HCT116 (cell line): ENCODE results near the gene CNTD1. TPM values are rescaled to one million over a fixed set of nuclear protein-coding genes. Genes with fewer than 3 reads are reported as not detected.

Source experiments
- ATAC-seq: fragments of 200-7000 bp; cut with Tn5 transposase; 2 replicates; pipeline ENCODE4 v1.9.1; 2020; ENCODE audit warnings: mild to moderate bottlenecking, moderate library complexity
- BruUV-seq: library from RNA; stranded (reverse); fragments of 400-500 nt; replicated peaks from 2 replicates; lab custom pipeline; 2021; lab: Mats Ljungman, UMichigan
- CTCF ChIA-PET: fragments of 300-600 bp; sonication (Branson Sonifier 250); formaldehyde crosslinking; loops from one replicate; lab custom pipeline; 2021; ENCODE audit warnings: antibody characterized with exemption; lab: Charles Lee
- POLR2A ChIA-PET: fragments of 300-600, 350-600 bp; sonication (Branson Sonifier 250); formaldehyde crosslinking; loops from one replicate; lab custom pipeline; 2021; ENCODE audit warnings: antibody characterized with exemption; lab: Charles Lee
- RAD21 ChIA-PET, 2 experiments: fragments of 300-600 bp; sonication (Branson Sonifier 250); formaldehyde crosslinking; loops; one replicate each; lab custom pipeline; 2023; ENCODE audit warnings: low total read pairs in 2 of 2; ENCODE audit not compliant: uncharacterized antibody in 2 of 2, unreplicated experiment in 2 of 2, low non-redundant PET in 1 of 2; lab: Charles Lee
- DNase-seq: peaks from one replicate; pipeline ENCODE4 v3.0.0-alpha.2; 2010; ENCODE audit warnings: low read depth, low spot score
- H2AFZ ChIP-seq: fragments of 200-600 bp; shearing (Covaris generic), sonication (generic); 2 replicates; pipeline ENCODE4 v1.6.1; 2017; ENCODE audit warnings: low read depth, mixed run types, mixed read lengths, antibody characterized with exemption, low read length; ENCODE audit not compliant: poor library complexity, severe bottlenecking
- H3K27ac ChIP-seq: 2 replicates; pipeline ENCODE4 v1.5.1; 2012; ENCODE audit warnings: low read depth, low read length
- H3K27me3 ChIP-seq: fragments of 200-600 bp; sonication (generic); 2 replicates; pipeline ENCODE4 v1.6.1; 2016; ENCODE audit warnings: mixed run types, low read length, mixed read lengths; ENCODE audit not compliant: insufficient read depth
- H3K36me3 ChIP-seq, 2 experiments: fragments of 200-500 bp in 1 of 2; fragments of 200-600 bp in 1 of 2; sonication (Bioruptor generic) in 1 of 2; sonication (generic) in 1 of 2; 2 replicates each; pipeline versions ENCODE4 v1.5.1 to v1.6.1; 2014 to 2016; ENCODE audit warnings: low read length in 2 of 2, inconsistent platforms in 1 of 2, mixed read lengths in 1 of 2, mixed run types in 1 of 2; ENCODE audit not compliant: insufficient read depth in 2 of 2, control insufficient read depth in 1 of 2
- H3K4me1 ChIP-seq, 2 experiments: fragments of 200-600 bp in 1 of 2; sonication (generic) in 1 of 2; 2 replicates each; pipeline versions ENCODE4 v1.5.1 to v1.6.1; 2012 to 2017; ENCODE audit warnings: low read length in 2 of 2, inconsistent platforms in 1 of 2, mild to moderate bottlenecking in 1 of 2, mixed read lengths in 1 of 2, mixed run types in 1 of 2, moderate library complexity in 1 of 2; ENCODE audit not compliant: insufficient read depth in 2 of 2, control insufficient read depth in 1 of 2
- H3K4me2 ChIP-seq: fragments of 200-600 bp; sonication (generic); 2 replicates; pipeline ENCODE4 v1.6.1; 2017; ENCODE audit warnings: mixed run types, low read length, mixed read lengths
- H3K4me3 ChIP-seq, 2 experiments: fragments of 200-600 bp in 1 of 2; sonication (generic) in 1 of 2; replicated peaks in 1 of 2; 2 replicates each; pipeline ENCODE4 v1.5.1; 2011 to 2016; ENCODE audit warnings: low read length in 2 of 2, control low read depth in 1 of 2, low read depth in 1 of 2, mild to moderate bottlenecking in 1 of 2, mixed read lengths in 1 of 2, mixed run types in 1 of 2
- H3K79me2 ChIP-seq: fragments of 200-600 bp; sonication (generic); 2 replicates; pipeline ENCODE4 v1.6.1; 2017; ENCODE audit warnings: mild to moderate bottlenecking, mixed run types, low read length, moderate library complexity, mixed read lengths; ENCODE audit not compliant: insufficient read depth
- H3K9ac ChIP-seq: fragments of 200-600 bp; sonication (generic); 2 replicates; pipeline ENCODE4 v1.6.1; 2016; ENCODE audit warnings: low read length, mixed read lengths
- H3K9me2 ChIP-seq: fragments of 200-600 bp; sonication (generic), shearing (Covaris generic); 2 replicates; pipeline ENCODE4 v1.6.1; 2017; ENCODE audit warnings: mixed run types, mild to moderate bottlenecking, moderate library complexity; ENCODE audit not compliant: insufficient read depth
- H3K9me3 ChIP-seq, 2 experiments: fragments of 200-500 bp in 1 of 2; fragments of 200-600 bp in 1 of 2; sonication (Bioruptor generic) in 1 of 2; sonication (generic) in 1 of 2; 2 replicates each; pipeline ENCODE4 v1.6.1; 2014 to 2017; ENCODE audit warnings: low read length in 2 of 2, mixed read lengths in 2 of 2, inconsistent platforms in 1 of 2, low read depth in 1 of 2, mild to moderate bottlenecking in 1 of 2, mixed run types in 1 of 2, moderate library complexity in 1 of 2; ENCODE audit not compliant: control insufficient read depth in 1 of 2, insufficient read depth in 1 of 2
- H4K20me1 ChIP-seq: fragments of 200-600 bp; sonication (generic), shearing (Covaris generic); 2 replicates; pipeline ENCODE4 v1.6.1; 2017; ENCODE audit warnings: mixed run types, mild to moderate bottlenecking, moderate library complexity; ENCODE audit not compliant: insufficient read depth
- ATF3 ChIP-seq: IDR thresholded peaks from 2 replicates; pipeline ENCODE4 v1.6.1; 2012
- CEBPB ChIP-seq: IDR thresholded peaks from 2 replicates; pipeline ENCODE4 v1.6.1; 2012; ENCODE audit warnings: low read depth
- EGR1 ChIP-seq: IDR thresholded peaks from 2 replicates; pipeline ENCODE4 v1.6.1; 2012; ENCODE audit warnings: low read depth
- EZH2 ChIP-seq: fragments of 200-600 bp; sonication (generic); IDR thresholded peaks from 2 replicates; pipeline ENCODE4 v1.6.1; 2017; ENCODE audit warnings: antibody characterized with exemption, mixed run types
- EZH2phosphoT487 ChIP-seq: fragments of 200-600 bp; IDR thresholded peaks from 2 replicates; pipeline ENCODE4 v1.6.1; 2018; ENCODE audit warnings: antibody characterized with exemption, borderline replicate concordance
- FOSL1 ChIP-seq: IDR thresholded peaks from 2 replicates; pipeline ENCODE4 v1.6.1; 2012; ENCODE audit warnings: low read depth
- JUND ChIP-seq: IDR thresholded peaks from 2 replicates; pipeline ENCODE4 v1.6.1; 2012
- MAX ChIP-seq: IDR thresholded peaks from 2 replicates; pipeline ENCODE4 v1.6.1; 2012
- POLR2AphosphoS5 ChIP-seq: IDR thresholded peaks from 2 replicates; pipeline ENCODE4 v1.6.1; 2011; ENCODE audit warnings: mild to moderate bottlenecking, low read depth, low read length, moderate library complexity
- RAD21 ChIP-seq: IDR thresholded peaks from 2 replicates; pipeline ENCODE4 v1.6.1; 2012; ENCODE audit warnings: low read depth, mild to moderate bottlenecking
- REST ChIP-seq: IDR thresholded peaks from 2 replicates; pipeline ENCODE4 v1.6.1; 2012; ENCODE audit warnings: low read depth
- SP1 ChIP-seq: IDR thresholded peaks from 2 replicates; pipeline ENCODE4 v1.6.1; 2012; ENCODE audit warnings: low read depth
- TCF7L2 ChIP-seq: IDR thresholded peaks from 2 replicates; pipeline ENCODE4 v1.7.0; 2011; ENCODE audit warnings: borderline replicate concordance, inconsistent platforms; ENCODE audit not compliant: insufficient read depth, insufficient read length; ENCODE audit errors: extremely low read depth
- ZBTB33 ChIP-seq: IDR thresholded peaks from 2 replicates; pipeline ENCODE4 v1.6.1; 2011; ENCODE audit warnings: mild to moderate bottlenecking, low read length, moderate library complexity; ENCODE audit not compliant: insufficient replicate concordance; ENCODE audit errors: extremely low read depth
- intact Hi-C: fragments of 100-400 bp; cut with micrococcal nuclease; formaldehyde crosslinking; loops from 2 replicates; pipeline ENCODE4 v1.10.0; 2022
- total RNA-seq: library from RNA; stranded (reverse); gene quantifications from one replicate; pipeline ENCODE4 v1.2.1, GENCODE V29; 2021; ENCODE audit not compliant: unreplicated experiment

Gene CNTD1
- total RNA-seq, 1 experiment from 2014 or later = not detected

GRCh38 chr17:42750739-42751344 is 47.8 kb upstream of the CNTD1 start:
- Histone ChIP-seq H2AFZ (no peak overlapping the region), H3K27me3 (no peaks in the 10 kb centered on the region), H4K20me1 (no peaks in the 10 kb centered on the region), H3K36me3 (no peaks in the 10 kb centered on the region), H3K4me2 (no peak overlapping the region), H3K79me2 (no peaks in the 10 kb centered on the region), H3K9ac (no peak overlapping the region), H3K27ac (no peak overlapping the region), H3K4me1 (no peaks in the 10 kb centered on the region), H3K9me2 (no peaks in the 10 kb centered on the region), H3K9me3 (no peaks in the 10 kb centered on the region), H3K4me3 (no peak overlapping the region)
- ATAC-seq = no peak
- CTCF ChIA-PET = interaction anchor here (1.7 to 3.1 kb wide), 2 partner anchors 9 to 13 kb away, joined by 4 to 24 read pairs; no protein-coding TSS in a partner anchor
- BruUV-seq = no TSS peak
- RAD21 ChIA-PET = no interaction called here
- DNase-seq = no peak
- intact Hi-C loops = no loop called here
- TF ChIP-seq SP1 (no peak), MAX (no peak), EZH2phosphoT487 (no peak), ATF3 (no peak), REST (no peak), ZBTB33 (no peak), TCF7L2 (no peak), CEBPB (no peak), EZH2 (no peak), EGR1 (no peak), JUND (no peak), POLR2AphosphoS5 (no peak), FOSL1 (no peak), RAD21 (no peak)
- POLR2A ChIA-PET = no interaction called here
